B cell (primary cell): ENCODE data around the gene HES4. TPM values are rescaled to one million over a fixed set of nuclear protein-coding genes. Genes with fewer than 3 reads are reported as not detected.

Experiments
- ATAC-seq: fragments of 200-7000 bp; cut with Tn5 transposase; one replicate; pipeline ENCODE4 v1.10.0; 2021; ENCODE audit warnings: low read depth, mild to moderate bottlenecking, moderate number of reproducible peaks, moderate library complexity
- CTCF ChIA-PET: fragments of 350-600 bp; sonication (Branson Sonifier 250); formaldehyde crosslinking; loops from one replicate; lab custom pipeline; 2021; ENCODE audit warnings: antibody characterized with exemption, inconsistent platforms; lab: Charles Lee
- POLR2A ChIA-PET: fragments of 350-600 bp; sonication (Branson Sonifier 250); formaldehyde crosslinking; loops from one replicate; lab custom pipeline; 2021; ENCODE audit warnings: antibody characterized with exemption; lab: Charles Lee
- DNase-seq: peaks from one replicate; pipeline ENCODE4 v3.0.0; 2013
- H2AFZ ChIP-seq: 2 replicates; pipeline ENCODE4 v1.6.1; 2012; ENCODE audit warnings: mild to moderate bottlenecking, low read depth, low read length; ENCODE audit not compliant: insufficient read depth, poor library complexity, severe bottlenecking
- H3K27ac ChIP-seq, 2 donors: 1 replicate in 1 of 2; 2 replicates in 1 of 2; pipeline ENCODE4 v1.5.1; 2012 to 2013; ENCODE audit warnings: low read length in 2 of 2, mild to moderate bottlenecking in 2 of 2, moderate library complexity in 1 of 2
- H3K27me3 ChIP-seq, 4 experiments: fragments of 200-600 bp in 1 of 4; sonication (generic) in 1 of 4; replicated peaks in 1 of 4; 1 replicate in 2 of 4; 2 replicates in 2 of 4; pipeline versions ENCODE4 v1.6.1 to v1.7.0; 2013 to 2016; ENCODE audit warnings: low read length in 3 of 4, mild to moderate bottlenecking in 2 of 4, mixed read lengths in 1 of 4, moderate library complexity in 1 of 4; ENCODE audit not compliant: insufficient read depth in 4 of 4, control insufficient read depth in 3 of 4; ENCODE audit errors: control extremely low read depth in 1 of 4
- H3K36me3 ChIP-seq, 2 experiments: replicated peaks in 1 of 2; 1 replicate in 1 of 2; 2 replicates in 1 of 2; pipeline versions ENCODE4 v1.6.1 to v1.7.1; 2013; ENCODE audit warnings: low read length in 1 of 2; ENCODE audit not compliant: insufficient read depth in 2 of 2, control insufficient read depth in 1 of 2; ENCODE audit errors: control extremely low read depth in 1 of 2, extremely low read depth in 1 of 2
- H3K4me1 ChIP-seq, 2 donors: fragments of 200-600 bp in 1 of 2; sonication (generic) in 1 of 2; 1 replicate in 1 of 2; 2 replicates in 1 of 2; pipeline versions ENCODE4 v1.5.1 to v1.6.1; 2013 to 2017; ENCODE audit warnings: low read length in 2 of 2; ENCODE audit not compliant: control insufficient read depth in 2 of 2, insufficient read depth in 2 of 2
- H3K4me2 ChIP-seq: replicated peaks from 2 replicates; pipeline ENCODE3; 2012; ENCODE audit warnings: mild to moderate bottlenecking, low read depth, low read length; ENCODE audit not compliant: poor library complexity, severe bottlenecking
- H3K4me3 ChIP-seq, 5 experiments: fragments of 200-600 bp in 1 of 5; sonication (generic) in 1 of 5; 1 replicate in 3 of 5; 2 replicates in 2 of 5; pipeline versions ENCODE4 v1.5.1 to v1.7.0; 2011 to 2016; ENCODE audit warnings: low read length in 4 of 5, mild to moderate bottlenecking in 4 of 5, low read depth in 2 of 5, control low read depth in 1 of 5, moderate library complexity in 1 of 5; ENCODE audit not compliant: insufficient read depth in 1 of 5; ENCODE audit errors: control extremely low read depth in 1 of 5, extremely low read depth in 1 of 5
- H3K79me2 ChIP-seq: fragments of 200-600 bp; sonication (generic); one replicate; pipeline ENCODE4 v1.6.0; 2016; ENCODE audit warnings: low read length; ENCODE audit not compliant: control insufficient read depth, insufficient read depth
- H3K9ac ChIP-seq: fragments of 200-600 bp; sonication (generic); 2 replicates; pipeline ENCODE4 v1.6.1; 2017; ENCODE audit warnings: mild to moderate bottlenecking, low read length, moderate library complexity
- H3K9me3 ChIP-seq, 3 donors: one replicate each; pipeline versions ENCODE4 v1.6.1 to v1.7.1; 2013; ENCODE audit warnings: low read length in 2 of 3; ENCODE audit not compliant: control insufficient read depth in 2 of 3, insufficient read depth in 1 of 3; ENCODE audit errors: control extremely low read depth in 1 of 3
- H4K20me1 ChIP-seq: 2 replicates; pipeline ENCODE4 v1.6.0; 2012; ENCODE audit warnings: mild to moderate bottlenecking, low read length; ENCODE audit not compliant: insufficient read depth, control insufficient read depth, poor library complexity, severe bottlenecking
- H3K27ac Mint-ChIP-seq: one replicate; pipeline ENCODE4 v1.8.0; 2021; ENCODE audit warnings: mixed read lengths
- H3K27me3 Mint-ChIP-seq: one replicate; pipeline ENCODE4 v1.8.0; 2021; ENCODE audit warnings: mixed read lengths
- H3K4me1 Mint-ChIP-seq: one replicate; pipeline ENCODE4 v1.8.0; 2021; ENCODE audit warnings: mixed read lengths
- H3K4me3 Mint-ChIP-seq: one replicate; pipeline ENCODE4 v1.8.0; 2021; ENCODE audit warnings: mixed read lengths
- H3K9me3 Mint-ChIP-seq: one replicate; pipeline ENCODE4 v1.8.0; 2022; ENCODE audit warnings: mixed read lengths; ENCODE audit not compliant: insufficient read depth
- CTCF ChIP-seq: fragments of 200-600 bp; IDR thresholded peaks from one replicate; pipeline ENCODE4 v1.8.0; 2022; ENCODE audit warnings: antibody characterized with exemption, mild to moderate bottlenecking
- EZH2 ChIP-seq: IDR thresholded peaks from 2 replicates; pipeline ENCODE4 v1.6.1; 2012; ENCODE audit warnings: borderline replicate concordance, low read depth, mild to moderate bottlenecking, moderate library complexity, low read length; ENCODE audit not compliant: insufficient read depth, poor library complexity, severe bottlenecking
- WGBS: methylation state at CpG from one replicate; pipeline ENCODE4 v1.1.5; 2013; ENCODE audit warnings: missing lambda C conversion rate; ENCODE audit not compliant: insufficient coverage; 5-methylcytosine and 5-hydroxymethylcytosine counted together
- intact Hi-C: fragments of 100-400 bp; cut with micrococcal nuclease; formaldehyde crosslinking; loops from one replicate; pipeline ENCODE4 v1.10.0; 2022
- polyA plus RNA-seq: library from polyadenylated mRNA; depleted of rRNA; stranded (reverse); fragments of >200 nt; gene quantifications from 2 replicates; pipeline ENCODE4 v1.2.3, GENCODE V29; 2012
- total RNA-seq, 2 donors: library from RNA; stranded (reverse); fragments of 120-200 nt in 1 of 2; gene quantifications; 1 replicate in 1 of 2; 2 replicates in 1 of 2; pipeline versions ENCODE4 v1.2.3 to v1.2.4, GENCODE V29; 2013 to 2022

HES4 gene
- total and polyA plus RNA-seq, 2 donors (not counting 1 experiment from before 2014, with no cell fraction given): 3.2 to 4.5 TPM

GRCh38 chr1:1003618-1004419, 3.9 kb upstream of the HES4 start:
- H4K20me1 ChIP-seq: no peaks in the 10 kb centered on the region
- no peak overlapping the region for H3K4me3 ChIP-seq
- Mint-ChIP-seq H3K27ac (no peak overlapping the region), H3K4me3 (no peak overlapping the region), H3K9me3 (no peaks in the 10 kb centered on the region), H3K4me1 (peaks cover 19% of the 10 kb centered on the region), H3K27me3 (peaks cover 27% of the 10 kb centered on the region)
- no peak for DNase-seq
- POLR2A ChIA-PET: no interaction called here
- ATAC-seq: no peak
- CTCF ChIA-PET: interaction anchor here (0.9 to 2.1 kb wide), 3 partner anchors 10 to 60 kb away, joined by 3 to 7 read pairs (median 4); partner anchors contain the start of gene ISG15
- peaks cover 30 to 45% of the 10 kb centered on the region in 2 donors for H3K4me1 ChIP-seq
- H3K9ac ChIP-seq: no peak overlapping the region
- H3K27me3 ChIP-seq: peaks cover 0 to 69% (median 39%) of the 10 kb centered on the region in 4 experiments
- peaks cover 0 to 18% (median 0%) of the 10 kb centered on the region in 3 donors for H3K9me3 ChIP-seq
- intact Hi-C loops: no loop called here
- H3K4me2 ChIP-seq: no peak overlapping the region
- 86% methylated on average over 10 of the region's 22 CpGs for WGBS
- no peak overlapping the region for H3K27ac ChIP-seq
- TF ChIP-seq EZH2 (no peak), CTCF (no peak)
- H2AFZ ChIP-seq: no peak overlapping the region
- no peaks in the 10 kb centered on the region for H3K36me3 ChIP-seq
- H3K79me2 ChIP-seq: no peaks in the 10 kb centered on the region
